Measurements from ENCODE around the gene DIABLO. TPM values are rescaled to one million over a fixed set of nuclear protein-coding genes. Genes with fewer than 3 reads are reported as not detected.

DIABLO gene
- total and polyA plus RNA-seq, 9 of the 15 experiments (the other 6 are each of a cell fraction or from before 2014, with no cell fraction given): 37.3 to 101 (median 80.1) TPM

- TF ChIP-seq POU5F1 (IDR thresholded peaks at IDR 0.05; ENCODE audit: borderline replicate concordance, low read depth, low read length, partially characterized antibody) (peak; percentile 67), GABPA (tag; conservative IDR thresholded peaks at IDR 0.05; ENCODE audit: low read depth) (peak; percentile 88), CSDE1 (IDR thresholded peaks at IDR 0.05) (no peak), MLX (CRISPR knock-in tag; conservative IDR thresholded peaks at IDR 0.05) (0 out of 4 replicates have a peak, but pooled peaks of 1 of the 2 experiments have one; percentile 61), FOS (IDR thresholded peaks at IDR 0.05; ENCODE audit: extremely low read depth, insufficient read length) (peak; percentile 75), ZNF75A (CRISPR knock-in tag; IDR thresholded peaks at IDR 0.05) (no peak), ZNF639 (CRISPR knock-in tag; conservative IDR thresholded peaks at IDR 0.05 in 1 of 2, IDR thresholded peaks at IDR 0.05 in 1 of 2) (peak in 1 of 2 experiments; percentile 99; a peak in 2 of 4 replicates), HNRNPLL (IDR thresholded peaks at IDR 0.05; ENCODE audit: low read depth, low read length, poor library complexity, severe bottlenecking) (peak; percentile 51), SP2 (IDR thresholded peaks at IDR 0.05; ENCODE audit: extremely low read depth, low read depth, low read length, poor library complexity, severe bottlenecking) (peak; percentile 36), CHD1 (IDR thresholded peaks at IDR 0.05; ENCODE audit: low read length) (peak; percentile 24), ZNF165 (CRISPR knock-in tag; IDR thresholded peaks at IDR 0.05; ENCODE audit: borderline replicate concordance) (no peak), PHF21A (IDR thresholded peaks at IDR 0.05; ENCODE audit: borderline replicate concordance, low read depth) (peak; percentile 82; the same call in 1 of the 2 replicates), PML (IDR thresholded peaks at IDR 0.05; ENCODE audit: low read length) (peak; percentile 47; the same call in 1 of the 2 replicates), CTCFL (IDR thresholded peaks at IDR 0.05; ENCODE audit: borderline replicate concordance, insufficient read depth, low read depth, low read length, poor library complexity, severe bottlenecking) (peak; percentile 69), CBX1 (IDR thresholded peaks at IDR 0.05; ENCODE audit: low read depth) (peak; percentile 96), KDM2B (CRISPR knock-in tag; IDR thresholded peaks at IDR 0.05) (0 out of 2 replicates have a peak, but pooled peaks have one; percentile 27), GABPB1 (CRISPR knock-in tag; IDR thresholded peaks at IDR 0.05) (peak; percentile 87), ZNF282 (CRISPR knock-in tag; IDR thresholded peaks at IDR 0.05) (0 out of 2 replicates have a peak, but pooled peaks have one; percentile 14), HOMEZ (CRISPR knock-in tag; IDR thresholded peaks at IDR 0.05) (no peak), LCOR (CRISPR knock-in tag; IDR thresholded peaks at IDR 0.05) (0 out of 2 replicates have a peak, but pooled peaks have one; percentile 1)
These were observed 40.5 kb upstream of the DIABLO start, which contains the start of gene VPS33A (continued) for GRCh38 chr12:122266230-122266901.
